ENCODE data around the gene PLAAT4.
"Not testable (repeated sequence)": the region's sequence is repeated elsewhere in the genome, so short reads cannot be mapped to it uniquely, and the experiment has no call there.

Gene PLAAT4

DNA sequence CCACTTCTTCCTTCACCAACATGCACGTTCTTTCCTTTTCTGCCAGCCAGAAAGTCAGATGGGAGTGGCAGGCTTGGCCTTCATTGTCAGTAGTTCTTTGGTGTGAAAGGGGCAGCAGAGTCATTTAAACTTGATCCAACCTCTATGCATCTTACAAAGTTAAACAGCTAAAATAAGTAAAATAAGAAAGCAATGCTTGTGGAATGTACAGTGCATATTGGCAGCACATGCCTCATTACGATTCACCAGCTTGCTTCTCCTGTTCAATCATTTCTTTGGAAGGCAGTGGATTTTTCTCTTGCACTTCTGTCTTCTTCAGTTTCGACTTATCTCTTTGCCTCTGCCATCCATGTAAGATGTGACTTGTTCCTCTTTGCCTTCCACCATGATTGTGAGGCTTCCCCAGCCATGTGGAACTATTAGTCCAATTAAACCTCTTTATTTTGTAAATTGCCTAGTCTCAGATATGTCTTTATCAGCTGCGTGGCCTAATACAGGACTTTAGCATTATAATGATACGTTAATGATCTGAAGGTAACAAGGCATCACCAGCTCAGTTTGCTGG, 15.9 kb upstream of the PLAAT4 start:
- no peak for TF ChIP-seq CTCF (IDR thresholded peaks at IDR 0.05; ENCODE audit: low read depth, low read length)
- H3K9me3 ChIP-seq (ENCODE audit: severe bottlenecking): no peaks in the 10 kb centered on the region
- H3K27ac ChIP-seq: no peak overlapping the region
- no peak overlapping the region for H3K4me3 ChIP-seq (ENCODE audit: low read depth, low read length)
- no peaks in the 10 kb centered on the region for H3K27me3 ChIP-seq (ENCODE audit: insufficient read depth, low read depth, severe bottlenecking)
- H3K36me3 ChIP-seq: no peaks in the 10 kb centered on the region
- no peak for DNase-seq

DNA sequence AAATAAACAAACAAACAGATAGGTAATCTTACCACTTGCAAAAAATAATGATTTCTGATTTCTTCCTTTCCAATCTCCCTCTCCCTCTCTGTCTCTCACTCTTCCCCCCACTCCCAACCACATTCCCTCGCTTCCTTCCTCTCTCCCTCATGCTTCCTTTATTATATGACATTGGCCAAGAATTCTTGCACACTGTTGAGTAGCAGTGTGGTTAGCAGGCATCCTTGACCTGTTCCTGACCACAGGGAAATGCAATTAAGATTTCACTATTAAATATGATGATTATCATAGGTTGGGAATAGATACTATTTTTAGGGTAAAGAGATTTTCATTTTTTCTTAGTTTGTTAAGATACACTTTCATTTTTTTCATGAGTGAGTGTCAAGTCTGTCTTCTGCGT, 14.7 kb upstream of the PLAAT4 start:
- Histone ChIP-seq H3K9me3 (ENCODE audit: severe bottlenecking) (no peaks in the 10 kb centered on the region), H3K4me3 (ENCODE audit: low read depth, low read length) (no peak overlapping the region), H3K27ac (no peak overlapping the region), H3K27me3 (ENCODE audit: insufficient read depth, low read depth, severe bottlenecking) (no peaks in the 10 kb centered on the region), H3K36me3 (no peaks in the 10 kb centered on the region)
- no peak for DNase-seq
- no peak for TF ChIP-seq CTCF (IDR thresholded peaks at IDR 0.05; ENCODE audit: low read depth, low read length)

DNA sequence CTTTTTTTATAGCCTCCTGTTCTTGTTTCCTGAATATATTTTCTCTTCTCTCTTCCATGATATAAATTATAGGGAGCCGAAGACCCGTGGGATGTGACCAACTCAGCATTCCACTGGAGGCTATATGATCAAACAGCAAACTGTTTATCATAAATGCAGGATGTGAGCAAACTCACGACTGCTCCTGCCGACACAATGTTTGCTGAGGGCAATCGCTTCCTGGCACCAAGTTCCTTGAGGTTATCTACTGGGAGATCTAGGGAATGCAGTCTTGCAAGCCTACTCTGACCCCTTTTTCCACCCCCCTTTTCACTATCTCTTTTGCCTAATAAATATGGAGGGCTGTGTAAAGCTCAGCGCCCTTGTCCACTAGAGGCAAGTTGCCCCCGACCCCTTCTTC, 13.5 kb upstream of the PLAAT4 start:
- H3K27me3 ChIP-seq (ENCODE audit: insufficient read depth, low read depth, severe bottlenecking): no peaks in the 10 kb centered on the region
- H3K9me3 ChIP-seq (ENCODE audit: severe bottlenecking): no peaks in the 10 kb centered on the region
- no peak overlapping the region for H3K4me3 ChIP-seq (ENCODE audit: low read depth, low read length)
- no peak for TF ChIP-seq CTCF (IDR thresholded peaks at IDR 0.05; ENCODE audit: low read depth, low read length)
- no peak for DNase-seq
- no peak overlapping the region for H3K27ac ChIP-seq
- H3K36me3 ChIP-seq: no peaks in the 10 kb centered on the region

DNA sequence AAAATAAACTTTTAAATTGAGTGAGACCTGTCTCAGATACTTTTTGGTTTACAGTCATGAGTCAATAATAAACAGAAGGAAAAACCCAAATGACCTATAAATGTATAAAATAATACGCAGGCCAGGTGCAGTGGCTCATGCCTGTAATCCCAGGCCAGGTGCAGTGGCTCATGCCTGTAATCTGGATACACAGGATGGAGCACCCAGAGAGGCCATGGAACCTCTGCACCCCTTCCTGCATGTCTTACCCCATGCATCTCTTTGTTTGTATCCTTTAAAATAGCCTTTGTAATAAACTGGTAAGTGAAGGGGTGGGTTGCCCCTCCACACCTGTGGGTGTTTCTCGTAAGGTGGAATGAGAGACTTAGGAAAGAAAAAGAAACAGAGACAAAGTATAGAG, 8.9 kb upstream of the PLAAT4 start:
- H3K36me3 ChIP-seq: no peaks in the 10 kb centered on the region
- DNase-seq: no peak
- H3K27me3 ChIP-seq (ENCODE audit: insufficient read depth, low read depth, severe bottlenecking): no peaks in the 10 kb centered on the region
- H3K4me3 ChIP-seq (ENCODE audit: low read depth, low read length): no peak overlapping the region
- no peaks in the 10 kb centered on the region for H3K9me3 ChIP-seq (ENCODE audit: severe bottlenecking)
- H3K27ac ChIP-seq: no peak overlapping the region
- no peak for TF ChIP-seq CTCF (IDR thresholded peaks at IDR 0.05; ENCODE audit: low read depth, low read length)

GRCh38 chr11:63528156-63528555, 8.5 kb upstream of the PLAAT4 start:
- H3K9me3 ChIP-seq (ENCODE audit: severe bottlenecking); DNase-seq; H3K27me3 ChIP-seq (ENCODE audit: insufficient read depth, low read depth, severe bottlenecking); H3K4me3 ChIP-seq (ENCODE audit: low read depth, low read length); H3K27ac ChIP-seq; H3K36me3 ChIP-seq: not testable (repeated sequence)

GRCh38 chr11:63528729-63529278, 7.8 kb upstream of the PLAAT4 start:
- H3K27me3 ChIP-seq (ENCODE audit: insufficient read depth, low read depth, severe bottlenecking); H3K36me3 ChIP-seq; DNase-seq; H3K9me3 ChIP-seq (ENCODE audit: severe bottlenecking); H3K4me3 ChIP-seq (ENCODE audit: low read depth, low read length): not testable (repeated sequence)
- H3K27ac ChIP-seq: 0 out of 2 replicates have a peak overlapping the region, but pooled peaks have one; percentile 6

DNA sequence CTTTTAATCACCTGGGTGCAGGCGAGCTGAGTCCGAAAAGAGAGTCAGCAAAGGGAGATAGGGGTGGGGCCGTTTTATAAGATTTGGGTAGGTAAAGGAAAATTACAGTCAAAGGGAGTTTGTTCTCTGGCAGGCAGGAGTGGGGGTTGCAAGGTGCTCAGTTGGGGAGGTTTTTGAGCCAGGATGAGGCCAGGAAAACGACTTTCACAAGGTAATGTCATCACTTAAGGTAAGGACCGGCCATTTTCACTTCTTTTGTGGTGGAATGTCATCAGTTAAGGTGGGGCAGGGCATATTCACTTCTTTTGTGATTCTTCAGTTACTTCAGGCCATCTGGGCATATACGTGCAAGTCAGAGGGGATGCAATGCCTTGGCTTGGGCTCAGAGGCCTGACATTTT, 7.2 kb upstream of the PLAAT4 start:
- H3K27ac ChIP-seq; H3K27me3 ChIP-seq (ENCODE audit: insufficient read depth, low read depth, severe bottlenecking); H3K36me3 ChIP-seq; H3K9me3 ChIP-seq (ENCODE audit: severe bottlenecking); H3K4me3 ChIP-seq (ENCODE audit: low read depth, low read length); DNase-seq: not testable (repeated sequence)

All from WERI-Rb-1 (cell line).